ENCODE results near the gene RBFOX2. TPM values are rescaled to one million over a fixed set of nuclear protein-coding genes. Genes with fewer than 3 reads are reported as not detected.

Gene RBFOX2
- total and polyA plus RNA-seq, 2 donors (not counting 1 experiment from before 2014, with no cell fraction given): not detected

DNA sequence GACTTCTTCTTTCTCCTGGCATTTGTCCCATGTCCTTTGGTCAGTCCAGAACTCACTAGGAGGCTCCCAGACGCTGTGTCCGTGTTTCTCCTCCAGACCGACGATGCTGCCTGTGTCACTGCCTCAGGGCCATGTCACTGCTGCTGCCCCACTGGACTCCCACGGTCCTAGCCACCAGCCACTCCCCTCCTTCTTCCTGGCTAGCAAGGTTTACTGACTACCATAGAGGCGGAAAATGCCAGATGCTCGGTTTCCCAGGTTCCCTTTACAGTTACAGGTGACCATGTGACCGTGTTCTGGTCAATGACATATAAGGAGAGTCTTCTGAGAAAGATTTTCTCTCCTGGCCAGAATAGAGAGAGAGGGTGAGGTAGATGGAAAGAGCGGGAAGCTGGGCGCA, 40.7 kb upstream of the RBFOX2 start:
- H4K20me1 ChIP-seq (ENCODE audit: control insufficient read depth, insufficient read depth, low read length, poor library complexity, severe bottlenecking): no peaks in the 10 kb centered on the region
- no peaks in the 10 kb centered on the region for H3K79me2 ChIP-seq (ENCODE audit: control insufficient read depth, insufficient read depth, low read length)
- H3K4me2 ChIP-seq (replicated peaks; ENCODE audit: low read depth, low read length, poor library complexity, severe bottlenecking): no peak overlapping the region
- peaks cover 10% of the 10 kb centered on the region for H3K4me1 Mint-ChIP-seq
- H3K4me3 Mint-ChIP-seq: no peak overlapping the region
- DNase-seq (no peak), ATAC-seq (ENCODE audit: low read depth) (no peak)
- H3K27me3 Mint-ChIP-seq: peaks cover 18% of the 10 kb centered on the region
- H3K4me3 ChIP-seq (ENCODE audit: control extremely low read depth in 1 of 5, extremely low read depth in 1 of 5, insufficient read depth in 1 of 5, low read depth in 2 of 5, low read length in 4 of 5): no peak overlapping the region
- peaks cover 12 to 13% of the 10 kb centered on the region in 2 donors for H3K4me1 ChIP-seq (ENCODE audit: control insufficient read depth in 2 of 2, insufficient read depth in 2 of 2, low read length in 2 of 2)
- H3K9me3 ChIP-seq (ENCODE audit: control extremely low read depth in 1 of 3, control insufficient read depth in 2 of 3, insufficient read depth in 1 of 3, low read length in 2 of 3): no peaks in the 10 kb centered on the region
- no peak overlapping the region for H2AFZ ChIP-seq (ENCODE audit: insufficient read depth, low read depth, low read length, poor library complexity, severe bottlenecking)
- TF ChIP-seq, protein P1, sequence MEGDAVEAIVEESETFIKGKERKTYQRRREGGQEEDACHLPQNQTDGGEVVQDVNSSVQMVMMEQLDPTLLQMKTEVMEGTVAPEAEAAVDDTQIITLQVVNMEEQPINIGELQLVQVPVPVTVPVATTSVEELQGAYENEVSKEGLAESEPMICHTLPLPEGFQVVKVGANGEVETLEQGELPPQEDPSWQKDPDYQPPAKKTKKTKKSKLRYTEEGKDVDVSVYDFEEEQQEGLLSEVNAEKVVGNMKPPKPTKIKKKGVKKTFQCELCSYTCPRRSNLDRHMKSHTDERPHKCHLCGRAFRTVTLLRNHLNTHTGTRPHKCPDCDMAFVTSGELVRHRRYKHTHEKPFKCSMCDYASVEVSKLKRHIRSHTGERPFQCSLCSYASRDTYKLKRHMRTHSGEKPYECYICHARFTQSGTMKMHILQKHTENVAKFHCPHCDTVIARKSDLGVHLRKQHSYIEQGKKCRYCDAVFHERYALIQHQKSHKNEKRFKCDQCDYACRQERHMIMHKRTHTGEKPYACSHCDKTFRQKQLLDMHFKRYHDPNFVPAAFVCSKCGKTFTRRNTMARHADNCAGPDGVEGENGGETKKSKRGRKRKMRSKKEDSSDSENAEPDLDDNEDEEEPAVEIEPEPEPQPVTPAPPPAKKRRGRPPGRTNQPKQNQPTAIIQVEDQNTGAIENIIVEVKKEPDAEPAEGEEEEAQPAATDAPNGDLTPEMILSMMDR (IDR thresholded peaks at IDR 0.05): no peak
- no peak for TF ChIP-seq EZH2 (IDR thresholded peaks at IDR 0.05; ENCODE audit: borderline replicate concordance, insufficient read depth, low read depth, low read length, poor library complexity, severe bottlenecking)
- H3K27ac ChIP-seq (ENCODE audit: low read length in 2 of 2): no peak overlapping the region
- peaks cover 0 to 17% (median 7%) of the 10 kb centered on the region in 4 experiments for H3K27me3 ChIP-seq (replicated peaks in 1 of 4; ENCODE audit: control extremely low read depth in 1 of 4, control insufficient read depth in 3 of 4, insufficient read depth in 4 of 4, low read length in 3 of 4)
- ChIA-PET POLR2A (no interaction called here), CTCF (no interaction called here)
- H3K36me3 ChIP-seq (replicated peaks in 1 of 2; ENCODE audit: control extremely low read depth in 1 of 2, control insufficient read depth in 1 of 2, extremely low read depth in 1 of 2, insufficient read depth in 2 of 2, low read length in 1 of 2): no peaks in the 10 kb centered on the region
- intact Hi-C loops (cut with micrococcal nuclease): loop anchor here (5.0 kb wide), 1 partner anchor 137 kb away; no protein-coding TSS in a partner anchor
- 77% methylated on average over 5 of the region's 10 CpGs for WGBS (ENCODE audit: insufficient coverage)
- H3K27ac Mint-ChIP-seq: no peak overlapping the region
- H3K9ac ChIP-seq (ENCODE audit: low read length): no peak overlapping the region
- H3K9me3 Mint-ChIP-seq (ENCODE audit: insufficient read depth): no peaks in the 10 kb centered on the region

DNA sequence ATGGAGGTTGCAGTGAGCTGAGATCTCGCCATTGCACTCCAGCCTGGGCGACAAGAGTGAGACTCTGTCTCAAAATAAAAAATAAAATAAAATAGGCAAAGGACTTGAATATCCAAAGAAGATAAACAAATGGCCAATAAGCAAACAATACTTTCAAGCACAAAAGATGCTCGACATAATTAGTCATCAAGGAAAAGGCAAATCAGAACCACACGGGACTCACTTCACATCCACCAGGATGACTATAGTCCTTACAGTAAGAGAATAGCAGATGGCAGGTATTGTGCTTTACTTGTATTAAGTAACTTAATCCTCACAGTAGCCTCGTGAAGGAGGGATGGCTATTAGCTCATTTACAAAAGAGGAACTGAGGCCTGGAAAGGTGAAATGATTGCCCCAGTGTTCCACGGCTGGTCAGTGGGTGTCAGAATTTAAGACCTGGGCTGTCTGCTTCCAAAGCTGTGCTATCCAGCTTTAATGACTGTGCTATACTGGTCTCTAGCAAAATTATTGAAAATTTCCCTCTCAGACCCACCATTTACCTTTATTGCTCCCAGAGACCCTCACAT, 40.2 kb upstream of the RBFOX2 start:
- peaks cover 12 to 13% of the 10 kb centered on the region in 2 donors for H3K4me1 ChIP-seq (ENCODE audit: control insufficient read depth in 2 of 2, insufficient read depth in 2 of 2, low read length in 2 of 2)
- H3K27ac Mint-ChIP-seq: no peak overlapping the region
- peaks cover 0 to 17% (median 7%) of the 10 kb centered on the region in 4 experiments for H3K27me3 ChIP-seq (replicated peaks in 1 of 4; ENCODE audit: control extremely low read depth in 1 of 4, control insufficient read depth in 3 of 4, insufficient read depth in 4 of 4, low read length in 3 of 4)
- no peak overlapping the region for H3K4me3 Mint-ChIP-seq
- ATAC-seq (ENCODE audit: low read depth): no peak
- no CpG with 5 or more reads among the region's 6 CpGs for WGBS (ENCODE audit: insufficient coverage)
- H3K27me3 Mint-ChIP-seq: peaks cover 23% of the 10 kb centered on the region
- no peak overlapping the region for H3K9ac ChIP-seq (ENCODE audit: low read length)
- H3K9me3 Mint-ChIP-seq (ENCODE audit: insufficient read depth): no peaks in the 10 kb centered on the region
- ChIA-PET CTCF (interaction anchor here (0.7 kb wide), 1 partner anchor 442 kb away, joined by 3 read pairs; no protein-coding TSS in a partner anchor), POLR2A (no interaction called here)
- intact Hi-C loops (cut with micrococcal nuclease): loop anchor here (5.0 kb wide), 1 partner anchor 137 kb away; no protein-coding TSS in a partner anchor
- H3K9me3 ChIP-seq (ENCODE audit: control extremely low read depth in 1 of 3, control insufficient read depth in 2 of 3, insufficient read depth in 1 of 3, low read length in 2 of 3): no peaks in the 10 kb centered on the region
- no peak for DNase-seq
- no peaks in the 10 kb centered on the region for H3K79me2 ChIP-seq (ENCODE audit: control insufficient read depth, insufficient read depth, low read length)
- no peaks in the 10 kb centered on the region for H3K36me3 ChIP-seq (replicated peaks in 1 of 2; ENCODE audit: control extremely low read depth in 1 of 2, control insufficient read depth in 1 of 2, extremely low read depth in 1 of 2, insufficient read depth in 2 of 2, low read length in 1 of 2)
- no peaks in the 10 kb centered on the region for H4K20me1 ChIP-seq (ENCODE audit: control insufficient read depth, insufficient read depth, low read length, poor library complexity, severe bottlenecking)
- H2AFZ ChIP-seq (ENCODE audit: insufficient read depth, low read depth, low read length, poor library complexity, severe bottlenecking): no peak overlapping the region
- no peak for TF ChIP-seq EZH2 (IDR thresholded peaks at IDR 0.05; ENCODE audit: borderline replicate concordance, insufficient read depth, low read depth, low read length, poor library complexity, severe bottlenecking)
- TF ChIP-seq, protein P1 (IDR thresholded peaks at IDR 0.05): no peak
- no peak overlapping the region for H3K27ac ChIP-seq (ENCODE audit: low read length in 2 of 2)
- H3K4me2 ChIP-seq (replicated peaks; ENCODE audit: low read depth, low read length, poor library complexity, severe bottlenecking): no peak overlapping the region
- H3K4me3 ChIP-seq (ENCODE audit: control extremely low read depth in 1 of 5, extremely low read depth in 1 of 5, insufficient read depth in 1 of 5, low read depth in 2 of 5, low read length in 4 of 5): no peak overlapping the region
- peaks cover 10% of the 10 kb centered on the region for H3K4me1 Mint-ChIP-seq

Data from B cell (primary cell).